ENCODE data around the gene SIRT4.
"Not testable (repeated sequence)": the region's sequence is repeated elsewhere in the genome, so short reads cannot be mapped to it uniquely, and the experiment has no call there.

Gene SIRT4

DNA sequence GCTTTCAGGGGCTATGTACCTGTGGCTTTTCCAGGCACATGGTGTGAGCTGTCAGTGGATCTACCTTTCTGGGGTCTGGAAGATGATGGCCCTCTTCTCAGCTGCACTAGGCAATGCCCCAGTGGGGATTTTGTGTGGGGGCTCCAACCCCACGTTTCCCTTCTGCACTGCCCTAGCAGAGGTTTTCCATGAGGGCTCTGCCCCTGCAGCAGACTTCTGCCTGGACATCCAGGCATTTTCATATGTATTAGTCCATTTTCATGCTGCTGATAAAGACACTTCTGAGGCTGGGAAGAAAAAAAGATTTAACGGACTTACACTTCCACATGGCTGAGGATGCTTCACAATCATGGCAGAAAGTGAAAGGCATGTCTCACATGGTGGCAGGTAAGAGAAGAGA is 34.3 kb downstream of the SIRT4 start:
- DNase-seq, result not testable (repeated sequence)

DNA sequence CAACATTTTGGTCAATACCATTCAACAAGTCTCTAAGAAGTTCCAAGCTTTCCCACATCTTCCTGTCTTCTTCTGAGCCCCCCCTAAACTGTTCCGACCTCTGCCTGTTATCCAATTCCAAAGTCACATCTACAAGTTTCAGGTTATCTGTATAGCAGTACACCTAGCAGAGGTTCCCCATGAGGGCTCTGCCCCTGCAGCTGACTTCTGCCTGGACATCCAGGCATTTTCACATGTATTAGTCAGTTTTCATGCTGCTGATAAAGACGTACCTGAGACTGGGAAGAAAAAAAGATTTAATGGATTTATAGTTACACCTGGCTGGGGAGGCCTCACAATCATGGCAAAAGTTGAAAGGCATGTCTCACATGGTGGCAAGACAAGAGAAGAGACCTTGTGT is 35.6 kb downstream of the SIRT4 start:
- DNase-seq, result no peak

DNA sequence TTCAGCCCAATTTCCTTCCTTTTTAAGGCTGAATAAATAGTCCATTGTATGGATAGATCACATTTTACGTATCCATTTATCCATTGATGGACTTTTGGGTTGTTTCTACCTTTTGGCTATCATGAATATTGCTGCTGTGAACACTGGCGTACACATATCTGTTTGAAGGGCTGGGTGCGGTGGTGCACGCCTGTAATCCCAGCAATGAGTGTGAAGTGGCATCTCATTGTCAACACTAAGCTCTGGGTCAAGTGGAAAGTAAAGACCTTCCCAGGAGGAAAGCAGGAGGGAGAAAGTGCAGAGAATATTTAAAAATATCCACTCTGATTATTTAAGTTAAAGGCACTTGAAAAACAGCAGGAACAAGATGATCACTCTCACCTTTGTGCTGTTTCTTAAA is 37.1 kb downstream of the SIRT4 start:
- DNase-seq, result no peak

DNA sequence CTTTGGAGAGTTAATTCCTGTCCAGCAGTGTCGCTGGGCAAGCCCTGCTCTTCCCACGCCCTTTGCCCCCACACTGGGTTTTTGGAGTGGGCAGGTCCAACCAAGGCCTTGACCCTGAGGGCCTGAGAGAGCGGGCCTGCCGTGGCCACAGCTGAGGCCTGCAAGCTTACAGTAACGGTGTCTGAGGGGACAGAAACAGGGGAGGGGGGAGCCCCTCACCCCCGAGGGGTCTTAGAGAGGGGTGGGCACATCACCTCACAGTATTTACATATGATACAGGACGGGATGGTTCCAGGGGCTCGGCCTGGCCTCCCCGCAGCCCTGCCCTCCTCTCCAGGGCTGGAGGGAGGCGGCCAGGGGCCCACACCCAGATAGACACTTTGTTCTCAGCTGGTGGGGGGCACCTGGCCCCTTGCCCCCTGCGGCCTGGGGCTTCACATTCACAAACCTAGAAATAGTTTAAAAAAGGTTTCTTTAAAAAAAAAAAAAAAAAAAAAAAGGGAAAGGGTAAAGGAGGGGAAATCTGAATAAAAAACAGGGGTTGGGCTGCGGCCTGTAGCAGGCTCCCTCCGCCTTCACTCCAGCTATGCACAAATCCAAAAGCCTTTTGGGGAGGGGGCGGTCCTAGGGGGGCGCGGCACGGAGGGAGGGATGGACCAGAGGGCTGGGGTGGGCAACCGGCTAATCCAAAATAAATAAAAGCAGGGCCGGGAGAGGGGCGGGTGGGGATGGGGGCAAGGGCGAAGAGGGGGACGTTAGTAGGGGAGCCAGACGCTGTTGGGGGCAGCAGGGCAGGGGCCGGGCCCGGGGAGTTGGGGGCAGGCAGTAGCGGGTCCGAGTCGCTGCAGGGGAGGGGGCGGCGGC is 40.3 kb downstream of the SIRT4 start:
- no peak for DNase-seq

DNA sequence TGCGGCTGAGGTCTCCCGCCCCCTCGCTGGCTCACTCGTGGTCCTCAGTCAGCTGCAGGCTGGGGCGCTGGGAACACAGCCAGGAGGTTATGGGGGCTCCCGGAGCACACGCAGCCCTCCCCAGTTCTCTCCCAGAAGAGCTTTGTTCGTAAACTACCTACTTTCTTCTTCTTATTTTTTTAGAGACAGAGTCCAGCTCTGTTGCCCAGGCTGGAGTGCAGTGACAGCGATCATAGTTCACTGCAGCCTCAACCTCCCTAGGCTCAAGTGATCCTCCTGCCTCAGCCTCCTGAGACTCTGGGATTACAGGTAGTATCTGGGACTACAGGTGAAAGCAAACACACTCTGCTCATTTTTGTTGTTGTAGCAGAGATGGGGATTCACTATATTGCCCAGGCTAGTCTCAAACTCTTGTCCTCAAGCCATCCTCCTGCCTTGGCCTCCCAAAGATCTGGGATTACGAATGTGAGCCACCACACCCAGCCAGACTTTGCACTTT is 41.0 kb downstream of the SIRT4 start:
- no peak for DNase-seq

DNA sequence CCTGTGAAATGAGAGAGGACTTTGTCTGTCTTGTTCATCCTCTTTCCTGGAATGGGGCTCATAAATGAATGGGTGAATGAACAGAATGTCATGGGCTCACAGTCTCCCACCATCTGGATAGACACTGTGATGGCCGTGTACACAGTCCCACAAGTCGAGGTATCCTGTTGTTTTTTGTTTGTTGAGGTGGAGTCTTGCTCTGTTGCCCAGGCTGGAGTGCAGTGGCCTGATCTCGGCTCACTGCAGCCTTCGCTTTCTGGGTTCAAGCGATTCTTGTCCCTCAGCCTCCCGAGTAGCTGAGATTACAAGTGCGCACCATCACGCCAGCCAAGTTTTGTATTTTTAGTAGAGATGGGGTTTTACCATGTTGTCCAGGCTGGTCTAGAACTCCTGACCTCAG is 41.6 kb downstream of the SIRT4 start:
- no peak for DNase-seq

DNA sequence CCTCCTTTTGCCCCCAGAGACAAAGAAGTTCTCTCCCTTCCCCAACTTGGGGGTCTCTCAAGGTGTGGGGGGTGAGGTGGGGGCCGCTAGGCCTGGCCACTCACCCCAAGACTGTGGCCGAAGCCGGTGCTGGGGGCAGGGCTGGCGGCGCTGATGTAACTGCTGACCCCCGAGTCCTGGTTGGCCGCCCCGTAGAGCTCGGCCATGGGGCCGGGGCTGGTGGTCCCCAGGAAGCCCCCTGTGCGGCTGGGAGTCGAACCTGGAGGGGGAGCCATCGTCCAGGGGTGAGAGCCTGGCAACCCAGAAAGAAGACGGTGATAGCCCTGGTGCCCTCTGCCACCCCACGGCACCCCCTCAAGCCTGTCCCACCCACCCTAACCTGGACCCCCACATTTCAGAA is 43.9 kb downstream of the SIRT4 start:
- DNase-seq, result no peak

DNA sequence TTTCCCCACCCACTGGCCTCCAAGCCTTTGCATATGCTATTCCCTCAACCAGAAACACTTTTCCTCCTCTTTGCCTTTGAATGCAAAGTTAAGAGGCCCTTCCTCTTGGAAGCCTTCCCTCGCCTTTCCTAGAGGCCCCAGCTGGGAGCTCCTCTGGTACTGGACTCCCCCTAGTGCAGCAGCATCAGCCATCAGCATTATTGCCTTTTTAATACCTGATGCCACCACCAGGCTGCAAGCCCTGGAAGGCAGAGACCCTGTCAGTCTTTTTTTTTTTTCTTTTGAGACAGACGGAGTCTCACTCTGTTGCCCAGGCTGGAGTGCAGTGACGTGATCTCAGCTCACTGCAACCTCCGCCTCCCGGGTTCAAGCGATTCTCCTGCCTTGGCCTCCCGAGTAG is 44.6 kb downstream of the SIRT4 start:
- DNase-seq, result no peak

DNA sequence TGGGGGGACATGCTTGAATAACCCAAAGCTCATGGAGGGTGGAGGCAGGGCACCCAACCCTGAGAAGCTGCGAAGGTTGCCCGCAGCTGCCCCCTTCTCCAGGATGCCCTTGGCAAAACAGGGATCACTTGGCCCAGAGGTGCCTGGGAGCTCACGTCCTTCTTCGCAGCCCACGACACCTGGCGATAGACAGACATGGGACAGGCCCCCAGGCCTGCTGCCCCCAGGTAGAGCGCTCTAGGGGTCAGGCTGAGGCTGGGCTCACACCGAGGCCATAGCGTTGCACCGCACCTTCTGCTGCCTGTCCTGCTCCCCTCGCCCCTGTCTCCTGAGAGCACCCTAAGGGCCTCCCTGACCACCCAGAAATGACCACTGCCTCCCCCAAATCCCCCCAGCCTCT is 45.6 kb downstream of the SIRT4 start:
- DNase-seq, result no peak

DNA sequence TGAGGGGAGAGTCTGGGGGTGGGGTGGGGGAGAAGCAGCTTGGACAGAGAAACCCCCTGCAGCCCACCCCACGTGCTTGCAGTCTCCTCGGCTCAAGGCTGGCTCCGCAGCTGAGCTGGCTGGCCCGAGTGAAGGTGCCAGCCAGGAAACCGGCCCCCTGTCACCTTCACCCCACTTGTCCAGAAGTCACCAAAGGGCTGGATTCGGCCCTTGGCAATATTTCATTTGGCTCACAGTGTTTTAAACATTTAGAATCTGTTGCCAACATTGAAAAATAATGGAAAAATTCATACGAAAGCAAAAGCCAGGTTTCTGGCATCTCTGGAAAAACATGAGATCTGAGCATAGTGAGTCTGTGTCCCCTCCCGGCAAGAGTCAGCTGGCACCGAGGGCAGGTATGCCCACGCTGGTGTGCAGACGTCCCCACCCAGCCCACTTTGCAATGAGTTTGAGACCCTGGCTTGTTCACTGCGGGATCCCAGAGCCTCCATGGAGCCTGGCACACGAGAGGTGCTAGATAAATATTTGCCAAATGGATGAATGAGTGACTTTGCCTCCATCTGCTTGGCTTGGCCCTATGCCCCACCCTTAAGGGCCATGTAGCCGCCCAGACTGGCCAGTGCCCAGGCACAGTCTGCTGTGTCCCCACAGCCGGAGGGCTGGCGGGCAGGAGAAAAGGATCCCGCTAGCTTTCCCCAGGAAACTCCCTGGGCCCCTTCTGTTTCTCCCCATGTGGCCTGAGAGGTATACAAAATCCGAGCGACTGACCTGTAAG is 48.6 kb downstream of the SIRT4 start:
- DNase-seq, result no peak

DNA sequence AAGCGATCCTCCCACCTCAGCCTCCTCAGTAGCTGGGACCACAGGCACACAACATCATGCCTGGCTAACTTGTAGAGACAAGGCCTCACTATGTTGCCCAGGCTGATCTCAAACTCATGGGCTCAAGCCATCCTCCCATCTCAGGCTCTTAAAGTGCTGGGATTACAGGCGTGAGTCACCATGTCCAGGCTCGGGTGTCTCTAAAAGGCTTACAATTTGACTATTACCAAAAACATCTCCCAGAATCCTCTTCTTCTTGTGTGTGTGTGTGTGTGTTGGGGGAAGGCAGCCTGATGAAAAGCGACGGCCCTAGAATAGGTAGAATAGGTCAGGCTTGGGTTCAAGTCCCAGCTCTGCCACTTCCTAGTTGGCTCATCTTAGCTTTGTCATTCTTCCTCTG is 50.0 kb downstream of the SIRT4 start:
- DNase-seq, result no peak

DNA sequence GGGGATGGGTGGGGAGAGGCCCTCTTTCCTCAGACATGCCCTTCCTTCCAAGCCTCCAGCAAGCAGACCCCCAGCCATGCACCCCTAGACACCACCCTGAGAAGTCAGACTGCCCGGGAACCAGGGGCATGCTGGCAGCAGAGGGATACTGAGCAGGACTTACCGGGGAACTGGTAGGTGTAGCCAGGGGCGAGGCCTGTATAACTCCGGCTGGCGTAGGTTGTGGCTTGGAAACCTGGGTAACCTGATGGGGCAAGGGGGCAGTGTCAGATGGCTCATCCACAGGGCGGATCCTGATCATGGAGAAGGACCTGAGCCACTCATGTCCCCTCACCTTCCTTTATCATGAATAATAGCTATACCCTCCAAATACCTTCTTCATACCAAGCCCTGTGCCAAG is 51.0 kb downstream of the SIRT4 start:
- DNase-seq, result no peak

DNA sequence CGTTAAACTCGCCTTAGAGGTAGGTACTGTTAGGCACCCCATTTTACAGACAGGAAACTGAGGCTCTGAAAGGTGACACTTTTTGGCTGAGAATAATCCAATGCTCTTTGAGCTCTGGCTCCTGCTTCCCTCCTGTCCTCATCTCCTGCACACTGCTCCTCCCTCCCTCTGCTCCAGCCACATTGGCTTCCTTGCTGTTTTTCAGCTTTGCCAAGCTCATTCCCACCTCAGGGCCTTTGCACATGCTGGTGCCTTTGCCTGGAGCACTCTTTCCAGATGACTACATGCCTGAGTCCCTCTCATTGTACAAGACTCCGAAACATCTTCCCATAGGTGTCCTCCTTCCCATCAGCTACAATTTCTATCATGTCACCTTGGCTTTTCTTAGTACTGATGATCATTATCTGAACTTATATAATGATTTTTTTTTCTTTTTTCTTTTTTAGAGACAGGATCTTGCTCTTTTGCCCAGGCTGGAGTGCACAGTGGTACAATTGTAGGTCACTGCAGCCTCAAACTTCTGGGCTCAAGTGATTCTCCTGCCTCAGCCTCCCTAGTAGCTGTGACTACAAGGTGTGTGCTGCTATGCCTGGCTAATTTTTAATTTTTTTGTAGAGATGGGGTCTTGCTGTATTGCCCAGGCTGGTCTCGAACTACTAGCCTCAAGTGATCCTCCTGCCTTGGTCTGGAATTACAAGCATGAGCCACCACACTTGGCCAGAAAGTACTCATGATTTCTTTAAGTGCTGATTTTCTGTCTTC is 51.6 kb downstream of the SIRT4 start:
- no peak for DNase-seq

DNA sequence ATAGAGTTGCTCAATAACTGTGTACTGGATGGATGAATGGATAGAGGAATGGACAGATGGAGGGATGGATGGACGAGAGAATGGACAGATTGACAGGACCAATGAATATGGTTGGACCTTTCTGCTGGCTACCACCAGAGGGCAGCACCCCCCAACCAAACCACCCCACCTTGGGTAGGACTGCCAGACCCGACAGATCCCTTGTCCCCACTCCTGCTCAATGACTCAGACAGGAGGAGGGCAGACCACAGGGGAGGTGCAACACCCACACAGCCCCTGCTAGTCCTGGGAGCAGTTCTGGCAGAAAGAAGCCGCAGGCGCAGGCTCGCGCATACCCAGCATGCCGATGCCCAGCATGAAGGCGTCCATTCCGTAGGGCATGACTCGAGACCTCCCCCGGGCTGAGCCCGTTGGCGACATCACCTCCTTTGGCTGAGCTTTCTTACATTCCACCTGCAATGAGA is 54.5 kb downstream of the SIRT4 start:
- DNase-seq, result peak; percentile 71

DNA sequence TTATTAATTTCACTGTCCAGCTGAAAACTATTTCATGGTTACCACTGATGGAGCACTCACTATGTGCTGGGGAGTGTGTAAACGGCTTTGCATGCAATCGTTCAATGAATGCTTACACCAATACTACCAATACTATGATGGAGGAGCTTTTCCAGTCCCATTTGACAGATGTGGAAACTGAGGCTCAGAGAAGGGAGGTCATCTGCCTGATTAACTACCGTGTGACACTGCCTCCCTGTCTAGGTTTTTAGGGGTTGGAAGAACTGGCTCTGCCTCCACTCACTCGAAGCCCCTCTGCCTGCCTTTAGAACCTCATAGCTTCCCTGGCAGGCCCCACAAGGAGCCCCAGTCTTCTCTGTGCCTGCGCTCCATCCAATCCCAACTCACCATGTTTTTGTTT is 55.0 kb downstream of the SIRT4 start:
- DNase-seq, result no peak

DNA sequence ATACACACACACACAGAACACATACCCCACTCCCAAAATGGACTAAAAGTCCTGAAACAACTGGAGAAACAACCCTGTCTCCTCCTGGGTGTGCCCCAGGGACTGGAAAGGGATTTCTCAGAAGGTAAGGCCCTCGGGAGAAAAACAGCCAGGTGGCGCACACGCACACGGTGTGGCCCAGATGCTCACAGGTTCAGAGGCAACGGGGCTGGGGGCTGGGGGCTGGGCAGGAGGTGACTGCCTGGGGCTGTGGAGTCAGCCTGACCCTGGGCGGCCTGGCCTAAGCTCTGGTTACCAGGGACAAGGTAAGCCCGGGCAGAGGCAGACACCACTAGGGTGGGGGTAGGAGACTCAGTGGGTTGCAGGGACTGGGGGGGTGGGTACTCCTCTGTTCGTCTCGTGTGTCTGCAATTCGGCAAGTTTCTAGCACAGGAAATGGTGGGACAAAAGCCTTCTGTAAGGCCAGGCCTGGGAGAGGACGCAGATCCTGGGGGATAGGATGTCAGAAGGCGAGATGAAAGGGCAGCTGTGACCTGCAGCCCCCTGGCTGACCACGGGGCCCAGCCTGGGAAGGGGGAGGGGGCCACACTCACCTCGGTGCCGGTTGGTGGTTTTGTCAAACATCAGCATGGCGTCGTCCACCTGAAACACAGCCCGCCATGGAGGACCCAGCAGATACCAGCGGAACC is 56.4 kb downstream of the SIRT4 start:
- DNase-seq, result no peak

DNA sequence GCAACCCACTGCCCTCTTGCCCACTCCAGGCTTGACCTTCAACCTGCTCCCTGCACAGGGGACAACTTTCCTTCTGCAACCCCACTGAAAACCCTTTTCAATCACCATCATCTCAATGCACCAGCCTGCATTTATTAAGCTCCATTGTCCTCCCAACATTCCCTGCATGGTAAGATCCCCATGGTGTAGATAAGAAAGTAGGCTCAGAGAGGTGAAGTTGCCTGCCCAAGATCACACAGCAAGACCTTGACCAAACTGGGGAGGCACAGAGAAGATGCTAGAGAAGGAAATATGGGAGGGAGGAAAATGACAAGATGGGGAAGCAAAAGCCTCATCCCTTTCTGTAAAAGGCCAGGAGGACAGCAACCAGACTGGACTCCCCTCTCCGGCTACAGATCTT is 57.0 kb downstream of the SIRT4 start:
- DNase-seq, result no peak

DNA sequence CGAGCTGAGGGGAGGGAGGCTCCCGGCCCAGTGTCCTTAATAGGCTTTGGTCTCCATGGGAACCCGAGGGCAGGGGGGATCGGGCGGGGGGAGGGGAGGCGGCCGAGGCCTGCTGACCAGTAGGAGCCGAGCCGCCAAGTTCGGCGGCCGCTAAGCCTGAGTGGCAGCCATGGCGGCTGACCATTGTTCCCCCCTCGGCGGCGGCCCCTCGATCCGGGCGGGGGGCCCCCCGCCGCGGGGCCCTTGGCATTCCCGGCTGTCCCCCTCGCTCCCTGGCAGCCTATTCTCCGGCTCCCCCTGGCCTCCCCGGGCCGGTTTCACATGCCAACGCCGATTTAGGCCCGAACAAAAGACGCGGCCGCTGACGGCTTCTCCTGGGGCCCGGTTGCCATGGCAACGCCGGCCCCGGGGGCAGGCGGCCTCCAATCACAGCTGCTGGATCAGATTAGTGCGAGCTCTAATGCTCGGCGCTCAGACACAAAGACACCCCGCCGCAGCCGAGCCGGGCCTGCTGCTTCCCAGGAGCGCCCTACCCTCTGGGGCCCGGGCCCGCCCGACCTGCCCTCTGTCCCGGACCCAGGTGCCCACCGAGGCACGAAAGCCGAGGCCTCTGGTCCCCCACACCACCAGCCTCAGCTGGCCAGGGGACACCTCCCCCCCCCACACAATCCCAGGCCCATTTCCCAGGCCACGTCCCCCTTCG is 59.5 kb downstream of the SIRT4 start:
- DNase-seq, result peak; percentile 96

All from right kidney (tissue), 1 donor.